HG03439 (cell line): ENCODE measurements around the gene CCDC6.

Source experiments
- ATAC-seq: cut with Tn5 transposase; IDR thresholded peaks from one replicate; pipeline ENCODE4 v1.9.1; 2021; ENCODE audit warnings: mild to moderate bottlenecking, moderate library complexity; ENCODE audit not compliant: unreplicated experiment

CCDC6 gene

DNA sequence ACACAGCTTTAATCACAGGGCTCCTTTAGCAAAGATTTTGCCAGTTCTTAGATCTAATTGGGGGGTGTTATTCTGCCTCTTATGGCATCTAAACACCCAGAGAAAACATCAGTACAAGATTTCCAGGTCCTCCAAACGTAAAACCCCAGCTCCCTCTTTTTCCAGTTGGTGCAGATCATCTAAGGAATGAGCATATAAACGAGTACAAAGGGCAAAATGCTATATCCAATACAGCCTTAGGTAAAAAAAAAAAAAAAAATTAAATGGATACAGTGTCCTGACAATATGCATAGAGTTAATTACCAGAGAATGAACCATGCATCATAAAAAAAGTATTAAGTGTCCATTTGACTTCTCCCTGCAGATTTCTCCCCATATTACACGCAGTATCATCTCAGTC lies 50.3 kb downstream of the CCDC6 start:
- ATAC-seq: no peak

DNA sequence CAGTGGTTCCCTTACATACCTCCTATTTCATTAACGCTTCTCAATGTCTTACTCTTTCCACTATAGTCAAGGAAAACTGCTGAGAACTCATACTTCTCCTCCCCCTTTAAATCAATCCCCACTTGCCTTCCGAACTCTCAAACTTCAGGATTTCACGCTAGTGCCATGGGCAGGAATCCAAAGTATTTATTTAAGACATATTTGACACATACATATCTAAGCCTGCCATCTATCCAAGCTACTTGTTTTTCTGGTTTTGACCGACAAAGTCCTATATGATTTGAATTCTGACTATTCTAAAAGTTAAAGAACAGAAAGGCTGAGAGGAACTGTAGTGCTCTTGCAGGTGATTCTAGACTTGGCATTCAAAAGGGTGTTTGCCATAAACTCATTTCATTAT lies 51.8 kb downstream of the CCDC6 start:
- no peak for ATAC-seq

DNA sequence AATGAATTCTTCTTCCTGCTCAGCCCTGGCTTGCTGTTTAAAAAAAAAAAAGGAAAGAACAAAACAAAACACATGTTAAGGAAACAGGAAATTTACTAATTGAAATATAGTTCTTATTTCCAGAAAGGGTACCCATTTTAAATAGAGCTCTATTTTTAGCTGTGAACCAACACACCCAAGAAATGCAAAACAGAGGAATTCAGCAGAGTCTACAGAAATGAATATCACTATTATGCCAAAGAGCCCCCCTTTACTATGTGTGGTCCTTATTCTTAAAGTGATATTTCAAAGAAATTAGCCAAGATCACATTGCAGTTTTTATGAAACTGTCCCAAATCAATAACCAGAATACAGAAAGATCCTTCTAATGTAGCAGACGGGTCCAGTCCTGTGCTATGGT lies 53.7 kb downstream of the CCDC6 start:
- ATAC-seq: no peak

DNA sequence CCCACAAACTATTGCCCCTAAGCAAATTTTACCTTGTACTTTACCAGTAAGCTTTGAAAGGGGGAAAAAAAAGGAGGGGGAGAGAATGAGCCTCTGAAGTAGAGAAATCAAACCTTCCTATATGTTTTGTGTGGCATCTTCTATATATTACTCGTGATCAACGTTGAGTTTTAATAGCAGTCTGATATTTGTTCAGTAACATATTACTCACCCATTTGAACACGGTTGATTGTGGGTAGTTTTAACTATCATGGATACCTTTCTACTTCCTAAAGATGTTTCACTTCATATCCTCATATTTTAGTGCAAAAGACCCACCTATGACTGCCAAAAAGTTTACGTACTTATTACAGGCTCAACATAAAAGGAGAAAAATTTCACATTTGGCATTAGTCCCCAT lies 54.5 kb downstream of the CCDC6 start:
- ATAC-seq: no peak

DNA sequence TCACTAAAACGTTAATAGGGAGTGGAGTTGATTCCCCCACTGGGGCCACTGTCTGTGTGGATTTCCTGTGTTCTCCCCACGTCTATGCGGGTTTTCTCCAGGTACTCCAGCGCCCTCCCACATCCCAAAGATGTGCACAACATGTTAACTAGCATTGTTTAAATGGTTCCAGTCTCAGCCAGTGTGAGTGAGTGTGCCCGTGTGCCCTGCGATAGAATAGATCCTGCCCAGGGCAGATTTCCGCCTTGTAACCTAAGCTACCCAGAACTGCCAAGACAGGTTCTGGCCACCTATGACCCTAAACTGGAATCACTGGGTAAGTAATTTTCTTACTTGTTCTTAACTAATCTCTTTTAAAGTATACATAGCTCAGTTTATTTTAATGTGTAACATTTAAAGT lies 58.5 kb downstream of the CCDC6 start:
- no peak for ATAC-seq

DNA sequence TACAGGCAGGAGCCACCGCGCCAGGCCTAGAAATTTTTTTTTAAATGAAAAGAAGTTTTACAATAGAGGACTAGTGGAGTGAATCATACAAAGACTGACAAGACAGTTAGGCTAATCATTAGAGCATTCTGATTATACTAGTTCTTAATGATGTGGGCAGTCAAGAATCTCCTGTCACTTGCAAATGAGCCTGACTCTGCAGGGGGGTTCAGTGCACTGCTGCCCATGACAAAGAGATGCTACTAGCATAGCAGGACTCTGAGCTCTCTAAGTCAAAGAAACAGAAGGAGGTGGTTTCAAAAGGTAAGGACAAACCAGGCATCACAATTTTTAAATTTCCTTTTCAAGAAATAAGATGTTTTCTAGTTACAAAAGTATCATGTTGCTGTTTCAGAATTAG lies 59.0 kb downstream of the CCDC6 start:
- ATAC-seq: no peak

DNA sequence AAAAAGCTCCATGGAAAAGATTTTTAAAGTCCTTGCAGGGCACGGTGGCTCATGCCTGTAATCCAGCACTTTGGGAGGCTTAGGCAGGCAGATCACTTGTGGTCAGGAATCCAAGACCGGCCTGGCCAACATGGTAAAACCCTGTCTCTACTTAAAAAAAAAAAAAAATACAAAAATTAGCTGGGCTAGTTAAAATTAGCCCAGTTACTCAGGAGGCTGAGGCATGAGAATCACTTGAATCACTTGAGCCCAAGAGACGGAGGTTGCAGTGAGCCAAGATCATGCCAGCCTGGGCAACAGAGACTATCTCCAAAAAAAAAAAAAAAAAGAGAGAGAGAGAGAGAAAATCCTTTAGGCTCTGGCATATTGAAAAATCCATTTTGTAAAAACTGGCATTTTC lies 61.9 kb downstream of the CCDC6 start:
- no peak for ATAC-seq

DNA sequence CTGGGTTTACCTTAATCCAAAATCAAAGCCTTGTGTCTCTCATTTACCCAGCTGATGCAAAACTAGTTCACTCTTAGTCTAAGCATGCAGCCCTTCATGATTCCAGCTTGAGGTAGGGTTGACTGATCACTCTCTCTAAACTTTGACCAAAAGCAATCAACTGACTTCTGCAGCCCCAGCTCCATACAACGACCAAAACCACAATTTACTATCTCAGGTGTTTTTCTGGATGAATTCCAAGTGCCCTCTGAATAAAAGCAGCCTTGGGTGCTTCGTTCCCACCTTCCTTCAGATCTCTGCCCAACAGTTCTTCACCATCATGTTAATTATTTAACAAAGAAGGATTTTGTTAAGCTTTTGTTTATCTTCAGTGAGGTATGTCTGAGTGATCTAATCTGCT lies 62.6 kb downstream of the CCDC6 start:
- ATAC-seq: no peak

DNA sequence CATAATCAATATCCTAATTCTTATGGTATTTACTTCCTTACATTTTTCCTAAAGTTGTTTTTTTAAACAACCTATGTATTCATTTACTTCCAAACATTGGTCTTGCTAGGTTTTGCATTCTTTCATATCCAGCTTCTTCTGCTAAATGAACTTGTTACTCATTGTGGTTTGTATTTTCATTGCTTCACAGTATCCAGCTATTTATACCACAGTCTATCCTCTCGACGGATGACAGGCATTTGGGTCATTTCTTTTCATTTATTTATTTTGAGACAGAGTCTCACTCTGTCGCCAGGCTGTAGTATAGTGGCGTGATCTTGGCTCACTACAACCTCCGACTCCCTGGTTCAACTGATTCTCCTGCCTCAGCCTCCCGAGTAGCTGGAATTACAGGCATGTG lies 66.8 kb downstream of the CCDC6 start:
- no peak for ATAC-seq

DNA sequence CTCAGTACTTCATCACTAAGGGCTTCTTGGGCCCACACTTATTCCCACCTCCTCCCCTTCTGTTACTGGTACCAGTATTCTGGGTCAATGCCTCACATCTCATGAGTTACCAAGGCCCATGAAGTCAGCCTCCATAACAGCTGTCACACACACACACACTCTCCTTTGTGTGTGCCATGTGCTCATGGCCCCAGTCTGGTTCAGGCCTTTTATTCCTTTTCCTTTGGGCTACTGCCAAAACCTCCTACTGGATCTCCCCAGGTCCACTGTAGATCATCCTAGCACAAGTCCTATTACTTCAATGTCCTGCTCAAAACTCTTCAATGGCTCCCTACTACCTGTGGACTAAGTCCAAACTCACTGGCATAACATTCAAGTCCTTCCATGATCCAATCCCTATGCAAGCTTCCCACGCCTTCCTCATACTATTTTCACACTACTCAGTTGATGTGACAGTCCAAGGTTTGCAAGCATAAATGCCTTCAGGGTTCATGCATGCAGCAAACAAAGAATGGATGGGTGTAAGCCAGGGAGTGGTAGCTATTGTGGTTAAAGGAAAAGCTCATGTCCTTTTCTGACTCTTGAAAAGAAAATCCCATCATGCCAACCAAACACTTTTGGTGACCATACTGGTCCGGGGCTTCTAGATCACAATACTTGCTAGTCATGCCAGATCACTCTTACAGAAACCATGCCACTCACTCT lies 68.1 kb downstream of the CCDC6 start:
- ATAC-seq: no peak

DNA sequence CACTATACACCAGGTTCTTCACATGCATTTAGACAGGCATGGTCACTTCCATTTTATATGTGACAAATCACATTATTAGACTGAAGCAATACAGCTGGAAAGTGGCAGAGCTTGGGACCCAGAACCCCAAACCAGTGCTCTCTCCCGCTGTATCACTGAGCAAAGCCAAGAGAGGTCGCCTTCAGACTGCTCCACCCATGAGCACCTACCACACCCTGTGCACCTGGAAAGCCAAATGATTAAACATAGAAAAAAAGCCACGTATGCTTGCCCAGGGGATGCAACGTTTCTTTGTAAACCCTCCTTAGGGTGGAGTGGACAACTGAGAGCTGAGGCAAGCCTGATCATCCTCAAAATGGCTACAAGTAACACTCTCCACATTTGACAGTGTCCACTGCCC lies 72.5 kb downstream of the CCDC6 start:
- ATAC-seq: no peak

DNA sequence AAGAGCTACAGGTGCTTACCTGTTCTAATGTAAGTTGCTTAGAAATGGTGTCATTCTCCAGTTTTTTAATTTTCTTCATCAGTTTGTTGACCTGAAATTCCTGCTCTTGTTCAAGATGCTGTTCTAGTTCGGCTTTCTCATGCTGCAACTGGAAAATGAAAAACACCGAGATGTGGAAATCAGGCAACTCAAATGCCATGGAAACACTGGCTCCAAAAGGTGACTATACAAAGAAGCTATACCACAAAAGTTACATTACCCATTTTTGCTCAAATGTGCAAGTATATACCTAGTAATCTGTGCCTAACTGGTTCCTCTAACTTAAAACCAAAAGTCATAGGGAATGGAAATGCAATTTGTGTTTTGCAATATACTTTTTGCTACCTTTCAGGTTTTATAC lies 73.8 kb downstream of the CCDC6 start:
- no peak for ATAC-seq

DNA sequence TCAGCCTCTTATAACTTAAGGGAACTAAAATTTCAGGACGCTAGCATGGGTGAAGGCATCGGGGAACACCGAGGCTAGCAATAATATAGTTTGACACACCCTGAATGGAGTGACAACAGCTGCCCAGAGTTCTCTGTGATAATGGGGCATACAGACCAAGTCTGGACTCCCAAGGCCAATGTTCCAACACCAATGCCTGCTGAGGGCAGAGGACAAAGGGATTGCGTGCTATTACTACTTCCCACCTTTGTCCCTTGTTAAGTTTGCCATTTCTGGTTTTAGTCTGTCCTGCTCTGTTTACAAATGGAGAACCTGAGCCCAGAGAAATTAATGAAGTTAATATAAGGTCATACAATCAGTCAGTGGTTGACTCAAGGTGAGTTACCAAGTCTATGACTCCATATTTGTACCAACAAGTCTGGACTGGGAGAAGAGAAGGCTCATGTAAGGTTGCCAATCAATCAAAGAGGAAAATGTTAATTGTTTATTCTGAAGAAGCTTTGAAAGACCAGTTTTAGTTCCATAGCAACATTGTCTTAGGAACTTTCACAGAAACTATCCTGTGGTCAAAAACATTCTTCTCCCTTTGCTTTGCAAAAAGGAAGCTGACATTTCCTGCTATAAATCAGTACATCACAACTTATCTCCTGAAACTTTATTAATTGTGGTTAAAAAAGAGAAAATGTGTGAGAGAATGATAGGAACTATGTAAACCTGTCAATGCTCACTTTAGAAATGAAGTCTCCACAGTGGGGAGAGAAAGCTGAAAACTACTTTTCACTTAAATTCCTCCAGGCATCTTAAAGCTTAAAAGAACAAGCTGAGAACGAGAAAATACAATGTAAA lies 74.5 kb downstream of the CCDC6 start:
- ATAC-seq: no peak

DNA sequence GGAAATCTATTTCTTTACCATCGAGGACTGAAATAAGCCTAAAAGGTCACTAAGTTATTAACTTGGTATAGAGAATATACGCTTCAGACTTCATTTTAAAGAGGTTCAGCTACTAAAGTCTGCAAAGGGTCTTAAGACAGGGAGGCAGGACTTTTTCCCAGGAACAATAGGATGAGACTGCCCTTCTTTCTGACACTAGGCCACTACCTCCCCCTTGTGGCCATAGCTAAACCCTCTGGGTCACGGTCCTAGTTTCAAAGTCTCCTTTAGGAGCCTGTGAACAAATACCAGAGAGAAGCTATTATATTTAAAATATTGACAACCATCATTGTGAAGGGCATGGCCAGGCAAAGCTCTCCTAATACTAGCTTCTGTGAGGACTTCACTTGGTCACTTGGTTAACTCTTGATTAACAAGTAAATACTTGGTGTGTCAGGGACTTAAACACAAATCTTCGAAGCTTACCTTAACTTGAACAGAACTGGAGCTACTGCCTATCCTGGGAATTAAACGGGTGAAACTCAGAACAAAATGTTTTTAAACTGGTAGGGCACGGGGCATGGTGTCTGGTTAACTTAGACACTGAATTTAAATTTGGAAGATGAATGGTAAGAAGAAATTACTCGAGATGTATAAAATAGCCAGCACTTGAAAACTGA lies 75.6 kb downstream of the CCDC6 start:
- no peak for ATAC-seq

DNA sequence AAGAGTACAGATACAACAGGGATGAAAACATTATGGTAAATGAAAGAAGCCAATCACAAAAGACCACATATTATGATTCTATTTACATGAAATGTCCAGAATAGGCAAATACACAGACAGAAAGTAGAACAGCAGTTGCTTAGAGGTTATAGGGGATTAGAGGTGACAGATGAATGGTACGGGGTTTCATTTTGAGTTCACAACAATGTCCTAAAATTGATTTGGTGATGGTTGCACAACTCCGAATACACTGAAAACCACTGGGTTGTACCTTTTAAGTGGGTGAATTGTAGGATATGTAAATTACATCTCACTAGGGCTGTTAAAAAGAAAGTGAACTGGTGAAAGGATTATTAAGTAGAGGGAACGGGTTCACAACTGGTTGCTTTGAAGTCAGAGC lies 76.8 kb downstream of the CCDC6 start:
- ATAC-seq: peak; percentile 67

DNA sequence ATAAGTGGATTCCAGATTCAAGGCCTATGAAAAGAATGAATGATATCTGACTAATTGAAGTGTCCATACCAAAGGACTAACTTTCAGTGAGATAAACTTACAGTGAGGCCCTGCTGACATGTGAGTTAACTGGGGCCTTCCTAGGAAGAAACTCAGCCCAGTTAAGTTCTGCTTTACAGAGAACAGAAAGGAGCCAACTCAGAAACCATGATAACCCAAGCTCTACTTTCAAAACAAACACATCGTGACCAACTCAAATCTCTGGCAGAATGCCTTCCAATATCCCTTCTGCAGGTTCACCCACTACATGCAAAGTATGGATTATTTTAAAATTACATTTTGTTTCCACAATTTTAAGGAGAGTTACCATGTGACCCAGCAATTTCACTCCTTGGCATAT lies 77.3 kb downstream of the CCDC6 start:
- ATAC-seq: no peak

DNA sequence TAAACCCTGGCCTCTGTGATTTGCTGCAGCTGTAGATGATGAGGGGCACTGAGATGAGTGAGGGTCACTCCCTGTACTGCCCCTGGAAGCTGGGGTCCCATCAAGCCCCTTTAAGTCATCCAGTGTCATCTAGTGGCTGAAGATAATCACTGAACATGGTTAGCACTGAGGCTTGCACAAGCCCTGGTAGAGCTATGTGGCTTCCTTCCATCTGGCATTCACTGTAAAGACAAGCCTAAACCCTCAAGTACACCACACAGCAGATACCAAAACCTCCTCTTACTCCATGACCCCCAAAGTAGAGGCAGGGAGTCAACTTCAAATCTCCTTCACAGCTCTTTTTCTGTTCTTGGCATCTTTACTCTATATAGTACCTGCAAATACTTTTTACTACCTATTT lies 80.4 kb downstream of the CCDC6 start:
- no peak for ATAC-seq

DNA sequence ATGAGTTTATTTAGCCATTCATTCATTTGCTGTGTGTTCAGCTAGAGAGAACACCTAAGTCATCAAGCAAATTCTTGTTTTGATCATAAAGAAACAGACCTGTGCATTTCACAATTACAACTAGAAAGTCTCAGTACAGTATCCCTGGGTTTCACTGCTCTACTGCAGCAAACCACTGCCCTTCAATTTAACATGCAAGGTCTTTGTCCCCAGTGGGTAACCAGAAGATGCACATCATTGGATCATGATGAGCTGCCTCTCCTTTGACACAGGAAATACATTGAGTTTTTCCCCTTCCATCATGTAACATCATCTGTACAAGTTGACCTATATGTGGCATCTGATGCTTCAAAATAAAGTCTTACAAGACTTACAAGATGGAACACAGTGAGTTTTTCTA lies 82.6 kb downstream of the CCDC6 start:
- ATAC-seq: no peak

DNA sequence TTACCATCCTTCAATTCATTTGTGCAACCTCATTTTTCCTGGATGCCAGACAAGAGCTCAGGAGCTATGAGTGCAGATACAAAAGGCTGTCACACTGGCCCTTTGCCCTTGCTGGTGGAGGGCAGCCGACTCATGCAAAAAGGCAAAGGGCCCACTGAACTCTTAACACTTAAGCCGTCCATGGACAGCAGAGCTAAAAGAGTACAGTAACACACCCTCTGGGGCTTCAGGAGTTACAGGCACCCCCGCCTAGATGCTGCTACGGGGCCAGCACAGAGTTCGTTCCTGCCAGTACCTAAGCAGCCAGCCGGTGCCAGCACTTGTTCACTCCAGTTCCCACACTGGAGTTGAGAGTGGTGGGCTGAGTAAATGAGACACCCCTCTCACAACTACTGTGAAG lies 83.2 kb downstream of the CCDC6 start:
- ATAC-seq: no peak

DNA sequence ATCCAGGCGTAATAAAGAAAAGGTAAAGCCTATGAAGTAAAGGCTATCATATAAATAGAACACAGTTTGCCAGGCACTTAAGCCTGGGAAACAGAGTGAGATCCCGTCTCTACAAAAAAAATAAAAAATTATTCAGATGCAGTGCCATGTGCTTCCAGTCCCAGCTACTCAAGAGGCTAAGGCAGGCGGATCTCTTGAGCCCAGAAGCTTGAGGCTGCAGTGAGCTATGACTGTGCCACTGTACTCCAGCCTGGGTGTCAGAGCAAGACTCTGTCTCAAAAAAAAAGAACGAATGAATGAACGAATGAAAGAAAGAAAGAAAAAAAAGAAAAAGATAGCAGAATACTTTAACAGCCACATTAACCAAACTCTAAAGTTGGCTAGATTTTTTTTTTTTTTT lies 85.9 kb downstream of the CCDC6 start:
- ATAC-seq: no peak

DNA sequence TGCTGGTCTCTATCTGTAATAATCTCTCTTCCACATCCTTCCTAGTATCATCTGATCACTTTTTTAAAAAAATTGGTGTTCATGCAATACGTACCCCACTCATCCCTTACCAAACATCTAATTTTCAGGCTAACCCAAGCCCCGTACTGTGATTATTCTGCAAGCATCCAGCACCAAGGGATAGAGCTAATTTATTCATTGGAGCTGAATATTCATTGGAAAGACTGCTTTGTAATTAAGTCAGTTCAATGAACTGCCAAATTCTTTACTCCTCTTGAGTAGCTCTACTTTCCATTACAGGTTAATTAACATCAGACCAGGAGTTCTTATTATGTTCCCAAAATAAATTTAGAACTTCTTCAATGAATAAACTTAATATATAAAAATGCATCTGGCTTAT lies 86.7 kb downstream of the CCDC6 start:
- ATAC-seq: no peak

DNA sequence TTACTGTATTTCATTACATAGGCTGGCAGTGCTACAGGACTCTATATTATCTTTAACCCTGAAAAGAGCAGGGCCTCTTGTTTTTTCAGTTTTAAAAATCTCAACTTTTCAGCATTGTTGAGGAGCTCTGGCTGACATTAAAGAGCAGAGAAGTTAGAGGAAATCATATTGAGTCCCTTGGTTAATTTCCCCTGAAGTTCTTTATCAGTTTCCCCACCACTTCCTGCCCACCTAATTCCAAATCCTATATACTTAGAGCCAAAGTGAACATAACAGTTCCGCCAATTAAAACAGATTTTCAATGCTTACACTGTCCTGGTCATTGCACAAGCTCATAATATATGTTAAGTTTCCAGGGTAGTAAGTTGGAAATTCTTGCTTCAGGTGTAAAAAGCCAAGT lies 87.1 kb downstream of the CCDC6 start:
- ATAC-seq: no peak
